GM12874 (cell line): ENCODE measurements around the gene LONP2.

Source experiments
- TF ChIP-seq, protein P1 (sequence below): IDR thresholded peaks from 2 replicates; pipeline ENCODE4 v1.5.1; 2011; ENCODE audit warnings: low read depth, mild to moderate bottlenecking, control low read depth, low read length, moderate library complexity; ENCODE audit not compliant: insufficient read depth

The LONP2 gene

DNA sequence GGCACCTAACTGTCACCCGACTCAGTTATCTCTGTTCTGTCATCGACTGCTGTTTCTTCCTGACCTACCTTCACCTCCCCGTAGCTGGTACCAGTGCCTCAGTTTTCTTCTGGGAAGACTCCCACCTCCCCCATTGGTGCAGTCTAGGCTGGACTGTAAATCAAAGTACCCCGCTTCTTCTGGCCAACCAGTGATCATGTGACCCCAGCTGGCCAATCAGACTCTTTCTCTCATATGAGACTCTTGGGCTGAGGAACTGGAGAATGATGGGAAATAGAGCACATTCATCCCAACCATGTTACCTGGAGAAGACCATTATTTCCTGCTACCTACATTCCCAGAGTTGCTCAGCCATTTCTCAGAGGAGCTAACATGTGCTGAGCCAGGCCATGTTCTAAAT lies 20.6 kb upstream of the LONP2 start:
- TF ChIP-seq, protein P1, sequence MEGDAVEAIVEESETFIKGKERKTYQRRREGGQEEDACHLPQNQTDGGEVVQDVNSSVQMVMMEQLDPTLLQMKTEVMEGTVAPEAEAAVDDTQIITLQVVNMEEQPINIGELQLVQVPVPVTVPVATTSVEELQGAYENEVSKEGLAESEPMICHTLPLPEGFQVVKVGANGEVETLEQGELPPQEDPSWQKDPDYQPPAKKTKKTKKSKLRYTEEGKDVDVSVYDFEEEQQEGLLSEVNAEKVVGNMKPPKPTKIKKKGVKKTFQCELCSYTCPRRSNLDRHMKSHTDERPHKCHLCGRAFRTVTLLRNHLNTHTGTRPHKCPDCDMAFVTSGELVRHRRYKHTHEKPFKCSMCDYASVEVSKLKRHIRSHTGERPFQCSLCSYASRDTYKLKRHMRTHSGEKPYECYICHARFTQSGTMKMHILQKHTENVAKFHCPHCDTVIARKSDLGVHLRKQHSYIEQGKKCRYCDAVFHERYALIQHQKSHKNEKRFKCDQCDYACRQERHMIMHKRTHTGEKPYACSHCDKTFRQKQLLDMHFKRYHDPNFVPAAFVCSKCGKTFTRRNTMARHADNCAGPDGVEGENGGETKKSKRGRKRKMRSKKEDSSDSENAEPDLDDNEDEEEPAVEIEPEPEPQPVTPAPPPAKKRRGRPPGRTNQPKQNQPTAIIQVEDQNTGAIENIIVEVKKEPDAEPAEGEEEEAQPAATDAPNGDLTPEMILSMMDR: no peak

DNA sequence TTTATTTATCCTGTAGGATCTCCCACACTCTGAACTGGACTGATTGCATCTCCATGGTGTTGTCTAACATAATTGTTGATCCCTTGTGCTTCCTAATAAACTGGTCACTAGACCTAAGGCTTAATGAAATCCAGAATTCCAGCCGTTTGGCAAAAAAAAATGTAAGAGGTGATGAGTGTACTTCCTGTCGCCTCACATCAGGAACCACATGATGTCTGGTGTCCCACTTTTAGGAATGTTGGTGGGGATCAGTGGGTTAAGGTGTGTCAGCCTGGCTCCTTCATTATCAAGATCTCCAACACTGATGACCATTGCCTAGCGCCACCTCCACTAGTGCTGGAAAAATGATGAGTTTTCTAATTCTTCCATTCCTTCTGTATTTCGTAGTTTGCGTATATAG lies 18.6 kb upstream of the LONP2 start:
- TF ChIP-seq, protein P1: no peak

DNA sequence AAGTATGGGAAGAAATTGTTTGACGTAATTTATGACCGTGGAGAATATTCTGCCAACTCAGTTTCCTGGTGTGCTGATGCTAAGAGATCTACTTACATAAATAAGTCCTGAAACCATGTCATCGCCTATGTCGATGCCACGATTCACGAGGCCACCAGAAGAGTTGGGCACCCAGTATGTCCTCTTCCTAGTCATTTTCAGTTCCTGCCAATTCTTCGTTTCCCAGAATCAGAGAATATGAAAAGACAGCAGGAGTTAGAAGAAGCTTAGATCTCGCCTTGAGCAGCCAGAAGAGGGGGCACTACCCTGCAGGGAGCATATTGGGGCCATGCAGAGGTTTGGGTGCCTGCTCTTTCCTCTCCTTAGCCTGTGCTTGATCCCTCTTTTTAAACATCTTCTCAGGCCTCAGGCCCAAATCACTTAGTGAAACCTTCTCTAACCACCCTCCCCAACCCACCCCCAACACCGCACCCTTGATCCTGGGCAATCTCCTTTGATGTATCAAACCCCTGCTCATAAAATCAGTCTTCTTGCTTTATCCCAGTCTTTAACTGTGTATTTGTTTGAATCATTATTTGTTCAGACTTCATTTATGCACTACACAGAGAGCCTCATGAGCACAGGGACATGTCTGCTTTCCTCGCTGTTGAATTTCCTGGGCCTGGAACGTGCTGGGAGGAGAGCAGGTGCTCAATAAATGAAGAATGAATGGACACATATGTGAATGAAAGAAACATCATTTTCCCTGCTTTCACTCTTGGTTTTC lies 12.2 kb upstream of the LONP2 start:
- TF ChIP-seq, protein P1: peak; percentile 75

DNA sequence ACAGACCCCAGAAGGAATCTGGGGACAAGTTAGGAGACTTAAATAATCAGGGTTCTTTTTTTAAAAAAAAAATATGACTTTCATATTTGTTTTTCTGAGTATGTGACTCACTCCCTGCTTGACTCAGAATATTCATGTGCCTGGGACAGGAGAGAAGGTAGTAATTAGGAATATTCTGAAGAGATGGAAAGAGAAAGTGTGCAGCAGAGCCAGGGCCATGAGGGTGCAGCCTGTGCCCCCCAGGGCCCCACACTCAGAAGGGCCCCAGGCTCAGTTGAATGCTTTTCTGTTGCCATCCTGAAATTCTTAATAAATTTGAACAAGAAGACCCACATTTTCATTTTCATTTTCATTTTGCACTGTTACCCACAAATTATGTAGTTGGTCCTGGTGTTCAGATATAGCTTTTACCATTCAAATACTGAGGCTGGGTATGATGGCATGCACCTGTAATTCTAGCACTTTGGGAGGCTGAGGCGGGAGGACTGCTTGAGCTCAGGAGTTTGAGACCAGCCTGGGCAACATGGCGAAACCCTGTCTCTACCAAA lies 11.5 kb upstream of the LONP2 start:
- TF ChIP-seq, protein P1: no peak

DNA sequence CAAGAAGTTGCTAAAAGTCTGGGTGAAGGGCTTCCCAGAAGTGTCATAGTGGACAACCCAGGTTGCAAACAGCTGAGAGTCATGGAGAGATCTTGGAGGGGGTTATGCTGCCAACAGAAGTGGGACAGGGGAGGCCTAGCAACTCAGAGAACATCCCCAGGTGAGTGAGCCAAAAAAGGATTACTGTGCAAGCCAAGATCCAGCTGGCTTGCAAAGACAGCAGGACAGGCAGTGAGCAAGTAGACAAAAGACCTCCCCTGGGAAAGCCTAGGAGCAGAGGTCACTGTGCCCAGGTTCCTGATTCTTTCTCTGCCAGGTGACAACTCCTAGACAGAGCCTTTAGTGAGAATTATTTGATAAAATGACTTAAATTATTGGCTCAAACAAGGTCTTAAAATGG lies 9.5 kb upstream of the LONP2 start:
- TF ChIP-seq, protein P1: no peak

DNA sequence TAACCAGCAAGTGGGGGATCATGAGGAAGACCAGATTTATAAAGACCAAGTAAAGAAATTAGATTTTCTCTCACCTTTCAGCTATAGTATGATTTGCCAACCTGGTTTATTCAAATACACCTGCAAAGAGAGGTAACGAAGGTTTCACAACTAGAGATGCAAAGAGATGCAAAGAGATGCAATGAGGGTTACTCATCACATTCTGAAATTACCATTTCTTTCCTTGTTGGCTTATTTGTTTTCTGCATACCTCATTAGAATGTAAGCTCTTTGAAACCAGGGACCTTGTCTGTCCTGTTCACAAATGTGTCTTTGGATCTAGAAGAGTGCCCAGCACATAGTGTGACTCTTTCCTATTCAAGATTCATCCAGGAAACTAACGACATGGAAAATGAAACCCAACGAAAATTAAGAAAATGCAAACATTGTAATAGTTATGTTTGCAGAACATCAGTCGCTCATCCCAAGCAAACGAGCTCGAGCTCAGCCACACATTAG lies 9.0 kb upstream of the LONP2 start:
- TF ChIP-seq, protein P1: no peak

DNA sequence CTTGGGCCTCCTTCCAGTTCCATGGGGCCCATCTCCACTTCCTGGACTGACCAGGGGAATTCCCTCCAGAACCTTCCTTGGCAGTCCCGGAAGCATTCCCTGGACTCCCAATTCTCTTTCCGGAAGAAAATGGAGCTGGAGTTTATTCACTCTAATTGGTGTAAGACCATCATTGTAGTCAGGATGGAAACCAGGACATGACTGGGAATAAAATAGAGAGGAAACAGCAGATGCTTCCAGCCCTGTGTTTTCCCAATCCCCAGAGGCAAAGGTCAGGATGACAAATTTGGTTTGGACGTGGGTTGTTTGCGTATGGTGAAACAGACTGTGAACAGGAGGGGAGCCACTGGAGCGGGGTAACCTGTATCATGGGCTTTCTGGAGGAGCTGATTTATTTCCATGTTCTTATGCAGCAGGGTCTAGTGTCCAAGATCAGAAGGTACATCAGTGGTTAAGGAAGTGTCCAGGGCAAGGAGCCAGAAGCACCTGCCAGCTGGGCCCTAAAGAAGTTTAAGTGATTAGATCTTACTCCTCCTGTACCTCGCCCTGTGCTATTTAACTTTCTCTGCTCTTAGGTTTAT lies 8.5 kb upstream of the LONP2 start:
- TF ChIP-seq, protein P1: no peak
